Endothelial cell of umbilical vein (primary cell): ENCODE measurements around the gene LRFN2. TPM values are rescaled to one million over a fixed set of nuclear protein-coding genes. Genes with fewer than 3 reads are reported as not detected.

Experiments used
- BruUV-seq: library from RNA; stranded (reverse); fragments of 400-500 nt; replicated peaks from 2 replicates; lab custom pipeline; 2021; lab: Mats Ljungman, UMichigan
- CTCF ChIA-PET: fragments of 300-600, 350-600 bp; sonication (Branson Sonifier 250); formaldehyde crosslinking; loops from one replicate; lab custom pipeline; 2021; ENCODE audit warnings: antibody characterized with exemption, inconsistent platforms; lab: Charles Lee
- POLR2A ChIA-PET: fragments of 300-600, 350-600 bp; sonication (Branson Sonifier 250); formaldehyde crosslinking; loops from one replicate; lab custom pipeline; 2021; ENCODE audit warnings: antibody characterized with exemption, inconsistent platforms; lab: Charles Lee
- DNase-seq: peaks from one replicate; pipeline ENCODE4 v3.0.0-alpha.2; 2011; ENCODE audit warnings: low read depth, low spot score
- FAIRE-seq: peaks from 2 replicates; lab custom pipeline; 2011; peaks lifted over from hg19 to GRCh38; lab: Jason Lieb, UNC
- H2AFZ ChIP-seq: 2 replicates; pipeline ENCODE4 v1.6.0; 2012; ENCODE audit warnings: low read depth, low read length, control low read depth, inconsistent platforms
- H3K27ac ChIP-seq: 2 replicates; pipeline ENCODE4 v1.5.1; 2011; ENCODE audit warnings: low read depth, mild to moderate bottlenecking, control low read depth, low read length, moderate library complexity; ENCODE audit not compliant: insufficient read depth
- H3K27me3 ChIP-seq, 2 experiments: 2 replicates each; pipeline versions ENCODE4 v1.6.0 to v1.6.1; 2011; ENCODE audit warnings: low read length in 2 of 2, mixed read lengths in 1 of 2; ENCODE audit not compliant: control insufficient read depth in 2 of 2, insufficient read depth in 2 of 2
- H3K36me3 ChIP-seq, 2 experiments: 2 replicates in 1 of 2; 3 replicates in 1 of 2; pipeline ENCODE4 v1.5.1; 2011; ENCODE audit warnings: low read length in 2 of 2, mild to moderate bottlenecking in 1 of 2, moderate library complexity in 1 of 2; ENCODE audit not compliant: control insufficient read depth in 2 of 2, insufficient read depth in 2 of 2; ENCODE audit errors: extremely low read depth in 1 of 2
- H3K4me1 ChIP-seq: 3 replicates; pipeline ENCODE4 v1.5.1; 2011; ENCODE audit warnings: mild to moderate bottlenecking, low read length; ENCODE audit not compliant: control insufficient read depth, insufficient read depth; ENCODE audit errors: extremely low read depth
- H3K4me2 ChIP-seq: 2 replicates; pipeline ENCODE4 v1.6.1; 2011; ENCODE audit warnings: low read length, control low read depth, mixed read lengths; ENCODE audit not compliant: insufficient read depth
- H3K4me3 ChIP-seq, 3 experiments: fragments of 200-600 bp in 1 of 3; sonication (generic), shearing (Covaris generic) in 1 of 3; replicated peaks in 1 of 3; 2 replicates each; pipeline ENCODE4 v1.5.1; 2011 to 2016; ENCODE audit warnings: control low read depth in 3 of 3, low read length in 3 of 3, mild to moderate bottlenecking in 2 of 3, inconsistent platforms in 1 of 3, low read depth in 1 of 3, moderate library complexity in 1 of 3; ENCODE audit not compliant: insufficient read depth in 1 of 3
- H3K79me2 ChIP-seq: 2 replicates; pipeline ENCODE4 v1.6.0; 2012; ENCODE audit warnings: low read length, inconsistent platforms; ENCODE audit not compliant: control insufficient read depth, insufficient read depth
- H3K9ac ChIP-seq: replicated peaks from 2 replicates; pipeline ENCODE3; 2011; ENCODE audit warnings: low read length, control low read depth; ENCODE audit not compliant: insufficient read depth; ENCODE audit errors: extremely low read depth
- H3K9me1 ChIP-seq: replicated peaks from 3 replicates; pipeline ENCODE4 v1.6.0; 2011; ENCODE audit warnings: mild to moderate bottlenecking, low read length; ENCODE audit not compliant: control insufficient read depth, insufficient read depth; ENCODE audit errors: extremely low read depth
- H3K9me3 ChIP-seq: replicated peaks from 2 replicates; pipeline ENCODE4 v1.5.1; 2012; ENCODE audit warnings: low read length, inconsistent platforms; ENCODE audit not compliant: control insufficient read depth, insufficient read depth
- H4K20me1 ChIP-seq: replicated peaks from 2 replicates; pipeline ENCODE3; 2011; ENCODE audit warnings: mild to moderate bottlenecking, low read length; ENCODE audit not compliant: control insufficient read depth, insufficient read depth; ENCODE audit errors: extremely low read depth
- CTCF ChIP-seq, 2 donors: IDR thresholded peaks; 1 replicate in 1 of 2; 2 replicates in 1 of 2; pipeline ENCODE4 v1.5.1; 2011; ENCODE audit warnings: low read length in 2 of 2, mild to moderate bottlenecking in 2 of 2, moderate library complexity in 2 of 2, control low read depth in 1 of 2, inconsistent platforms in 1 of 2, low read depth in 1 of 2; ENCODE audit not compliant: insufficient read depth in 1 of 2; ENCODE audit errors: extremely low read depth in 1 of 2
- EZH2 ChIP-seq: IDR thresholded peaks from 2 replicates; pipeline ENCODE4 v1.6.1; 2012; ENCODE audit warnings: borderline replicate concordance, low read depth, mild to moderate bottlenecking, moderate library complexity, low read length, inconsistent platforms; ENCODE audit not compliant: severe bottlenecking
- FOS ChIP-seq: IDR thresholded peaks from 2 replicates; pipeline ENCODE4 v1.6.1; 2011; ENCODE audit warnings: mild to moderate bottlenecking, low read length, moderate library complexity, borderline replicate concordance; ENCODE audit not compliant: insufficient read depth
- GATA2 ChIP-seq: IDR thresholded peaks from 2 replicates; pipeline ENCODE4 v1.7.0; 2011; ENCODE audit warnings: low read depth, mild to moderate bottlenecking, moderate library complexity, mixed read lengths, low read length; ENCODE audit not compliant: insufficient read length, insufficient read depth
- JUN ChIP-seq: IDR thresholded peaks from 2 replicates; pipeline ENCODE4 v1.6.1; 2011; ENCODE audit warnings: borderline replicate concordance, low read depth; ENCODE audit not compliant: insufficient read length, insufficient read depth
- MAX ChIP-seq: IDR thresholded peaks from 2 replicates; pipeline ENCODE4 v1.6.1; 2011; ENCODE audit not compliant: insufficient read depth, insufficient read length
- MYC ChIP-seq: IDR thresholded peaks from one replicate; pipeline ENCODE4 v1.6.1; 2011; ENCODE audit warnings: mild to moderate bottlenecking, low read depth, low read length
- POLR2A ChIP-seq: IDR thresholded peaks from 2 replicates; pipeline ENCODE4 v1.6.1; 2012; ENCODE audit warnings: low read depth, mild to moderate bottlenecking, control low read depth, low read length
- POLR2AphosphoS5 ChIP-seq: IDR thresholded peaks from 2 replicates; pipeline ENCODE4 v1.6.1; 2012; ENCODE audit warnings: low read depth, mild to moderate bottlenecking, control low read depth, low read length, moderate library complexity; ENCODE audit not compliant: insufficient read depth
- dilution Hi-C: fragments of 300-500 bp; cut with MboI; formaldehyde crosslinking; loops from one replicate; pipeline ENCODE4 v1.15.0; 2019; ENCODE audit warnings: low sequenced_read_pairs; ENCODE audit not compliant: extremely low pct_ligation_motif_present
- intact Hi-C: fragments of 100-400 bp; cut with micrococcal nuclease; formaldehyde crosslinking; loops from one replicate; pipeline ENCODE4 v1.10.0; 2022
- polyA plus RNA-seq, 4 experiments: library from polyadenylated mRNA; depleted of rRNA in 3 of 4; stranded (reverse) in 3 of 4; unstranded in 1 of 4; fragments of >200 nt; gene quantifications; 2 replicates each; pipeline versions ENCODE4 v1.2.1 to v1.2.3, GENCODE V29; 2011 to 2012; ENCODE audit warnings: missing spikeins in 1 of 4
- total RNA-seq: library from RNA; stranded (reverse); gene quantifications from 2 replicates; pipeline ENCODE4 v1.2.3, GENCODE V29; 2021

LRFN2 gene
- total and polyA plus RNA-seq, 2 donors (not counting 3 experiments of a cell fraction or from before 2014, with no cell fraction given): not detected

GRCh38 chr6:40631744-40632143, 44.6 kb upstream of the LRFN2 start:
- FAIRE-seq (no peak), DNase-seq (no peak)
- Histone ChIP-seq H3K9ac (no peak overlapping the region), H3K9me1 (no peaks in the 10 kb centered on the region), H3K4me1 (no peaks in the 10 kb centered on the region), H3K36me3 (no peaks in the 10 kb centered on the region), H3K4me3 (no peak overlapping the region), H2AFZ (no peak overlapping the region), H4K20me1 (no peaks in the 10 kb centered on the region), H3K79me2 (no peaks in the 10 kb centered on the region), H3K4me2 (no peak overlapping the region), H3K27ac (no peak overlapping the region), H3K27me3 (no peaks in the 10 kb centered on the region), H3K9me3 (no peaks in the 10 kb centered on the region)
- ChIA-PET POLR2A (no interaction called here), CTCF (no interaction called here)
- TF ChIP-seq MAX (no peak), JUN (no peak), POLR2AphosphoS5 (no peak), FOS (no peak), MYC (no peak)
- BruUV-seq: no TSS peak
- dilution Hi-C loops (no loop called here), intact Hi-C loops (no loop called here)

- dilution Hi-C loops: no loop called here
Measured at GRCh38 chr6:40630488-40630887, 43.3 kb upstream of the LRFN2 start.

More at GRCh38 chr6:40630488-40630887, 43.3 kb upstream of the LRFN2 start:
- FAIRE-seq: no peak
- H3K4me2 ChIP-seq: no peak overlapping the region
- no peak for TF ChIP-seq FOS
- TF ChIP-seq EZH2: no peak
- no peak for TF ChIP-seq POLR2AphosphoS5
- TF ChIP-seq CTCF (IDR thresholded peaks at IDR 0.05; ENCODE audit: extremely low read depth in 1 of 2, insufficient read depth in 1 of 2, low read depth in 1 of 2, low read length in 2 of 2): no peak
- no peak for TF ChIP-seq JUN
- TF ChIP-seq POLR2A: no peak
- no peak for TF ChIP-seq MYC
- TF ChIP-seq MAX: no peak
- TF ChIP-seq GATA2: no peak
- no peak overlapping the region for H3K27ac ChIP-seq
- H3K36me3 ChIP-seq: no peaks in the 10 kb centered on the region
- H3K9me3 ChIP-seq: no peaks in the 10 kb centered on the region
- H3K4me1 ChIP-seq: no peaks in the 10 kb centered on the region
- no TSS peak for BruUV-seq
- ChIA-PET CTCF (no interaction called here), POLR2A (no interaction called here)
- H3K27me3 ChIP-seq: no peaks in the 10 kb centered on the region
- intact Hi-C loops: no loop called here
- no peaks in the 10 kb centered on the region for H3K9me1 ChIP-seq
- H3K4me3 ChIP-seq: no peak overlapping the region
- H3K79me2 ChIP-seq: no peaks in the 10 kb centered on the region
- no peak overlapping the region for H2AFZ ChIP-seq
- no peaks in the 10 kb centered on the region for H4K20me1 ChIP-seq
- H3K9ac ChIP-seq: no peak overlapping the region
- DNase-seq: no peak
